SIG-M5 (cell line): Measurements from ENCODE around the gene LILRB1.
"Not testable (repeated sequence)": the region's sequence is repeated elsewhere in the genome, so short reads cannot be mapped to it uniquely, and the experiment has no call there.

ENCODE experiments used
- DNase-seq: peaks from one replicate; lab custom pipeline; 2025; lab: John Stamatoyannopoulos, UW

LILRB1 gene

DNA sequence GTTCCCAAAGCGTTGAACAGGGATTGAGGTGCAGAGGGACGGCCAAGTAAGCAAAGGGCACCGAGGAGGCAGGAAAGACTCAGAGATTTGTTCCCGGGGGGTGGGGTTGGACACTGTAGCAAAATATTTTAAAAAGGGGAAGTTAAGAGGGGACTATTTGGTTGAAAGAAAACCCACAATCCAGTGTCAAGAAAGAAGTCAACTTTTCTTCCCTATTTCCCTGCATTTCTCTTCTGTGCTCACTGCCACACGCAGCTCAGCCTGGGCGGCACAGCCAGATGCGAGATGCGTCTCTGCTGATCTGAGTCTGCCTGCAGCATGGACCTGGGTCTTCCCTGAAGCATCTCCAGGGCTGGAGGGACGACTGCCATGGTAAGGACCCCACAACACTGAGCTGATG is at the start of gene LILRB1:
Gene LILRB1 (plus strand): TSS at position 223 of the 400 bp plus-strand sequence. CDS start 590 bp downstream, outside the sequence.
- not testable (repeated sequence) for DNase-seq

DNA sequence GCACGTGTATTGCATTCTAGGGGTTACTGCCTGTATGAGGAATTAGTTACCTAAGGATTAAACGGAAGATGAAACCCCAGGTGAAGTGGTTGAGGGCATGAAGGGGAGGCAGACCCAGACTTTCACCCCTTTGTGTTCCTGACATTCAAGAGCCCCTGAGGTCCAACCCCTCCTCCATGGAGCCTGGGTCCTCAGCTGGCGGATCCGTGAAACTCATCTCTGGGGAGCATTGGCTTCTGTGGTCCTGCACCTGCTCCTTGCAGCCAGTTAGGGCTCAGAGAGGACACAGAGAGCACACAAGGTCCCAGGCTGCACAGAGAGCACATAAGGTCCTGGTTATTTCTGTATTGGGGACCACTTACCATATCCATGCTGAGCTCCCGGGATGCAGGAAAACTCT is 43.9 kb upstream of the LILRB1 start:
- no peak for DNase-seq

DNA sequence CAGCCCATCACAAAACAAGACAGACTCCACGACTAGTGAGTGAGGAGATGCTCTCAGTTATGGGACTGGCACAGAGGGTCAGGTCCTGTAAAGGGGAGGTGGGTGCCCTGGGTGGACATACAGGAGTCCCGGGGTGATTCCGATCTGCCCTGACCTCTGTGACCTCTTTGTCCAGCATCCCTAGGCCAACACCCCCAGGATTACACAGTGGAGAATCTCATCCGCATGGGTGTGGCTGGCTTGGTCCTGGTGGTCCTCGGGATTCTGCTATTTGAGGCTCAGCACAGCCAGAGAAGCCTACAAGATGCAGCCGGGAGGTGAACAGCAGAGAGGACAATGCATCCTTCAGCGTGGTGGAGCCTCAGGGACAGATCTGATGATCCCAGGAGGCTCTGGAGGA is 43.3 kb upstream of the LILRB1 start:
- DNase-seq = no peak

DNA sequence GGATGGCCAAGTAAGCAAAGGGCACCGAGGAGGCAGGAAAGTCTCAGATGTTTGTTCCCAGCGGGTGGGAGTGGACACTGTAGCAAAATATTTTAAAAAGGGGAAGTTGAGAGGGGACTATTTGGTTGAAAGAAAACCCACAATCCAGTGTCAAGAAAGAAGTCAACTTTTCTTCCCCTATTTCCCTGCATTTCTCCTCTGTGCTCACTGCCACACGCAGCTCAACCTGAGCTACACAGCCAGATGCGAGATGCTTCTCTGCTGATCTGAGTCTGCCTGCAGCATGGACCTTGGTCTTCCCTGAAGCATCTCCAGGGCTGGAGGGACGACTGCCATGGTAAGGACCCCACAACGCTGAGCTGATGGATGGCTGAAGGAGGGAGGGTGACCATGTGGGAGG is 36.8 kb upstream of the LILRB1 start, which contains the start of gene LILRA1:
Gene LILRA1 (plus strand): TSS at position 188 of the 400 bp plus-strand sequence. CDS start 613 bp downstream, outside the sequence.
- not testable (repeated sequence) for DNase-seq

DNA sequence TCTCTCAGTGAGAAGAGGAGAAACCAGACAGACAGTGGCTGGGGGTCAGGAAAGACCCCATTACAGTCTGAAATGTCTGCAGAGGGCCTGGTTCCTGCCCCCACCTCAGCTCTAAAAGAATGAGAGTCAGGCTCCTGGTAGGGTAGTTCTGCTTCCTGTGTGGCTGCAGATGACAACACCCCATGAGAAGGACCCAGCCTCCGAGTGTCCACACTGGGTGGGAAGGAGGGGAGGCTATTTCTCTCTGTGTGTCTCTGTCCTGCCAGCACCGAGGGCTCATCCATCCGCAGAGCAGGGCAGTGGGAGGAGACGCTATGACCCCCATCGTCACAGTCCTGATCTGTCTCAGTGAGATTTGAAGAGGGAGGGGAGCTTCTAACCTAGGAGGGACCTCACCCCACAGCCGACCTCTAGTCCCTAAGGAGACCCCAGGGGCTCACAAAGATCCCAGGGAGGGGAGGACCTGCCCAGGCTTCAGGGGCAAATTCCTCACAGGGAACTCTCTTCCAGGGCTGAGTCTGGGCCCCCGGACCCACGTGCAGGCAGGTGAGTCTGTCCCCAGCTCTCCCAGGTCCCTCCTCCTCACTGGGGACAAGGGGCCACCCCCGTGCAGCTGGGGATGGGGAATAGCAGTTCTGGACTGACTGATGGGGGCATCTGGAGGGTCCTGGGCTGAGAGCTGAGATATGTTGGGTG is 36.2 kb upstream of the LILRB1 start:
- not testable (repeated sequence) for DNase-seq

DNA sequence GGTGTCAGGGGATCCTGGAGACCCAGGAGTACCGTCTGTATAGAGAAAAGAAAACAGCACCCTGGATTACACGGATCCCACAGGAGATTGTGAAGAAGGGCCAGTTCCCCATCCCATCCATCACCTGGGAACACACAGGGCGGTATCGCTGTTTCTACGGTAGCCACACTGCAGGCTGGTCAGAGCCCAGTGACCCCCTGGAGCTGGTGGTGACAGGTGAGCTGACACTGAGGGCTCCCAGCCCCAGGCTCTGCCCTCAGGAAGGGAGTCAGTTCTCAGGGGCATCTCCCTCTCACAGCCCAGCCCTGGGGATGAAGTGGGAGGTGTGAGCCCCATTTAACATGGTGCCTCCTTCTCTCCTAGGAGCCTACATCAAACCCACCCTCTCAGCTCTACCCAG is 35.5 kb upstream of the LILRB1 start:
- no peak for DNase-seq

DNA sequence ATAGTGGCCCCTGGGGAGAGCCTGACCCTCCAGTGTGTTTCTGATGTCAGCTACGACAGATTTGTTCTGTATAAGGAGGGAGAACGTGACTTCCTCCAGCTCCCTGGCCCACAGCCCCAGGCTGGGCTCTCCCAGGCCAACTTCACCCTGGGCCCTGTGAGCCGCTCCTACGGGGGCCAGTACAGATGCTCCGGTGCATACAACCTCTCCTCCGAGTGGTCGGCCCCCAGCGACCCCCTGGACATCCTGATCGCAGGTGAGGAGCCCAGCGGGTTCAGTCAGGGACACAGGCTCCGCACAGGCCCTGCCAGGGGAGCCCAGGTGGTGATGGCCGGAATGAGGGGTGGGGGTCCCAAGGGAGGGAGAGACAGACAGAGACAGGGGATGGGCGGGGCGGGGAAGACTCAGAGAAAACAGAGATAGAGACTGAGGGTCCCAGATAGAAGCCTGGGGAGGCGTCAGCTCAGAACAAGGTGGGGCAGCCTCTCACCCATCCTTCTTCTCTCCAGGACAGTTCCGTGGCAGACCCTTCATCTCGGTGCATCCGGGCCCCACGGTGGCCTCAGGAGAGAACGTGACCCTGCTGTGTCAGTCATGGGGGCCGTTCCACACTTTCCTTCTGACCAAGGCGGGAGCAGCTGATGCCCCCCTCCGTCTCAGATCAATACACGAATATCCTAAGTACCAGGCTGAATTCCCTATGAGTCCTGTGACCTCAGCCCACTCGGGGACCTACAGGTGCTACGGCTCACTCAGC is 34.4 kb upstream of the LILRB1 start:
- not testable (repeated sequence) for DNase-seq

DNA sequence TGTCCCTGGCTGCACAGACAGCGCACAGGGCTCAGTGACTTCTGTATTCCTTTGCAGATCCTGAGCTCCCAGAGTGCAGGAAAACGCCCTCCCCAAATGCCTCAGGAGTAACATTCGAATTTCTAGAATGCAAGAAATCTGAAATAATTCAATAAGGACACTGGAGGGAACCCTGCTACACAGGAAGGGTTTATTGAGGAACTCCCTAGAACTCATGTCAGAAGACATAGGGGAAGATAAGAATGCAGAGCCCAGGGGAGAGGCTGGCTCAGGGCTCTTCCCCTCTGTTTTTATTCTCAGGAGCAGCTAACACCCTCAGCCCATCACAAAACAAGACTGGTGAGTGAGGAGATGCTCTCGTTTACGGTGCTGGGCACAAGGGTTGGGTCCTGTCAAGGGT is 30.1 kb upstream of the LILRB1 start:
- no peak for DNase-seq

DNA sequence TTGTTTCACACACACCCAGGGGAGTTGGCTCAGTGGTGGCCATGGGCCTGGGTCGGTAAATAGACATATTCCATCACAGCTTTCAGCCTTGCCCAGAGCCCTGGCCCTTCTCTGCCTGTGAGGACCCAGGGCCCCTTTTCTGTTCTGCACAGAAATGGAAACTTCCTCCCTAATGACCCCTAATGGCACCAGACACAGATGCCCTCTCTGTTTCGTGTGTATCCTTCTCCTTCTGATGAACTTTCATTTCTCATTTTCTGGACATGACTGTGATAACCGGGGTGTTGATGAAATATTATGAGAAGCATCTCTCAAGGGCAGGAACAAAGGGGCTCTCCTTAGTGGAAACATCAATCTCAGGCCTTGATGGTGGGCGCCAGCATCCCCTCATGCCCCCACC is 24.1 kb upstream of the LILRB1 start:
- DNase-seq = no peak

DNA sequence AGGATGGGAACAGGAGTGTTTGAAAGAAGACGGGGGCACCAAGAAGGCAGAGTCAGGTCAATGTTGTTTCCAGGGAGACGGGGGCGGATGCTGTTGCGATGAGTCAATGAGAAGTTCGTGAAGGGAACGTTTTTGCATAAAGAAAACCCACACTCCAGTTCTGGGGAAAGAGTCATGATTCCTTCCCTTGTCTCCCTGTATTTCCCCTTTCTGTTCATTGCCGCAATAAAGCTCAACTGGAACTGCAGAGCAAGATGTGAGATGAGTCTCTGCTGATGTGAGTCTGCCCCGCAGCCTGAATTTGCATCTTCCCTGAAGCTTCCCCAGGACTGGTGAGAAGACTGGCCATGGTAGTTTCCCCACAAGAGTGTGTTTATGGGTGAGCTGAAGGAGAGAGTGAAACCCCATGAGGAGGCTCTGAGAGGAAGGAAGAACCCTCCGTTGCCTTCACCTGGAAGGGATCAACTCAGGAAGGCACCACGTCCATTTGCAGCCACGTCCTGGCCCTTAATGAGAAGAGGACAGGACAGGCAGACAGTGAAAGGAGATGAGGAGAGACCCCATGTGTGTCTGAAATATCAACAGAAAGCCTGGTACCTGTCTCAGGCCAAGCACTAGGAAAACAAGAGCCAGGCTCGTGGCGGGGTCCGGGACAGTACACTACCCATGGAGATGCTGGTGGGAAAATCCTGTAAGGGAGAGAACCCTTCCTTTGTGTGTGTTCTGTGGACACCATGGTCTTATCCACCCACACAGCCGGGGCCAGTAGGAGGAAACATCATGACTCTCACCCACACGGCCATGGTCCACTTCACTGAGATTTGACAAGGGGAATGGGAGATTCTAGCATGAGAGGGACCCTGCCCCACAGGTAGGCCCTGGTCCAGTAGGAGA is 23.1 kb upstream of the LILRB1 start:
- DNase-seq = no peak

DNA sequence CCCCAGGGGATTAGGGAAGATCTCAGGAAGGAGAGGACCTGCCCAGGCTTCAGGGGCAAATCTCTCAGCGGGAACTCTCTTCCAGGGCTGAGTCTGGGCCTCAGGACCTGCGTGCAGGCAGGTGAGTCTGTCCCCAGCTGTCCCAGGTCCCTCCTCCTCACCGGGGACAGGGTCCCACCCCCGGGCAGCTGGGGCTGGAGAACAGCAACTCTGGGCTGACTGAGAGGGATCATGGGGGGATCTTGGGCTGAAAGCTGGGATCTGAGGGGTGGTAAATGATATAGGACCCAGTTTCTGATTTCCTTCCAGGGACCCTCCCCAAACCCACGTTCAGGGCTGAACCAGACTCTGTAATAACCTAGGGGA is 22.5 kb upstream of the LILRB1 start:
- DNase-seq = no peak

DNA sequence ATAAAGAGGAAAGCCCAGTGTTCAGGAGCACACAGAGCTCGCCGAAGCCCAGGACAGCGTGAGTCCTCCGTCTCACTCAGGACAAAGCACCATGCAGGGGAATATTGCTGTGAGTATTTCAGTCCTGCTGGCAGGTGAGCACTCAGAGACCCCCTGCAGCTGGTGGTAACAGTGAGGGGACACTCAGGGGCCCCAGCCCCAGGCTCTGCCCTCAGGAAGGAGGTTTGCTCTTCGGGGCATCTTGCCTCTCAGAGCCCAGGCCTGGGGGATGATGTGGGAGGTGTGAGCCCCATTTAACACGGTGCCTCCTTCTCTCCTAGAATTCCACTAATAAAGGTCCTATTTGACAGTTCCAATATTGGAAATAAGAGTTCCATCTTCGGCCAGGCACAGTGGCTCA is 22.1 kb upstream of the LILRB1 start:
- DNase-seq = no peak

DNA sequence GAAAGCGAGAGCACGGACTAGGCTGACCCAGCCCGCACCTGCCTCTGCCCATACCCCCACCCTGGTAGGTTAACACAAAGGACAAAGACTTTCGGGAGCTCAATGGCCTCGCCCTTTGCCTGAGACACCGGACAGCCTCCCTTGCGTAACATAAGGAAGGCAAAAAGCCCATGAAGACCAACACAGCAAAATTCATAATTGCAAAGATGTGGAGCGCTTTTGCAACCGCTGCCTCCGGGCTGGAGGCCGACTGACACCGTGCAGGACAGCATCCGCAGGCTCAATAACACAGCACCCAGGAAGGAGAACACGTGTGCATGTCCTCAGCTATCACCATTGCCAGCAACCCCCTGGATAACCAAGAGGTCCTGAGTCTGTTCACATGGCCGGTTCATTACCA is 21.5 kb upstream of the LILRB1 start:
- DNase-seq = no peak

DNA sequence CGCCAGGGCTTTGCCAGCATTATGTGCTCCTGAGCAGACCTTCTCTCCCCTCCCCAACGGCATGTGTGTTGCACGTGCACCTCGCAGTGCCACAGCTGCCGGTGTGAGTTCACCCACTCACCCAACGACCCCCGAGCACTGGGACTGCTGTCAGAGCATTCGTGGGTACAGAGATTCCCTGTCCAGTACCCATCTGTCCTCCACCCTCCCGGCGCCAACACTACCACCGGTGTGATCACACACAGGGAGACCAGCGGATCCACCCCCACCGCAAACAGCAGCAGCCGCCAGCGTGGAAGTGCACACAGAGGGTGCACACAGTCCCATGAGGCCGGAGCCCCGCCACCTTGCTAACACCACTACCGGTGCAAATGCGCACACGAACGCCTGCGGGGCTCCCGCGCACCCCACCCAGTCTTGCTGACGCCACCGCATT is 20.9 kb upstream of the LILRB1 start:
- no peak for DNase-seq

DNA sequence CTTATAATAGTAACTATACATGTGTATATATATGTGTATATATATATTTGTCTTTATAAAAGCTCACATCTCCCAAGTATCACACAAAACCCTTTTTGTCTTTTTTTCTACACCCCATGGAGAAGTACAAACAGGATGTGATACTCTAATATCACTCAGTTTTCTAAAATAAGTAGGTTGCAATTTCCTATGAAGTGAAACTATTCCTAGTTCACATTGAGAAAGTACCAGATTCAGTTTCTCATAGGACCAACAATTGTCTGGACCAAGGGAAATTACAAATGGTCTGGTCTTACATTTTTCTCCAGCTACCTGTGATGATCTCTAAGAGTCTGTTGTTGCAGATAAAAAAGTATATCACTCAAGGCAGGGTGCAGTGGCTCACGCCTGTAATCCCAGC is 17.9 kb upstream of the LILRB1 start:
- no peak for DNase-seq

DNA sequence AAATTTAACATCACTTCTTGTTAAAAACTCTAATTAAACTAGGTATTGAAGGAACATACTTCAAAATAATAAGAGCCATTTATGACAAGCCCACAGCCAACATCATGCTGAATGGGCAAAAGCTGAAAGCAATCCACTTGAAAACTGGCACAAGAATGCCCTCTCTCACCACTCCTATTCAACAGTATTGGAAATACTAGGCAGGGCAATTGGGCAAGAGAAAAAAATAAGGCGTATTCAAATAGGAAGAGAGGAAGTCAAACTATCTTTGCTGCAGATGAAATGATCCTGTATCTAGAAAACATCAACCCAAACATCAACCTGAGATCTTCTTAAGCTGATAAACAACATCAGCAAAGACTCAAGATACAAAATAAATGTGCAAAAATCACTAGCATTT is 15.6 kb upstream of the LILRB1 start:
- DNase-seq = no peak

DNA sequence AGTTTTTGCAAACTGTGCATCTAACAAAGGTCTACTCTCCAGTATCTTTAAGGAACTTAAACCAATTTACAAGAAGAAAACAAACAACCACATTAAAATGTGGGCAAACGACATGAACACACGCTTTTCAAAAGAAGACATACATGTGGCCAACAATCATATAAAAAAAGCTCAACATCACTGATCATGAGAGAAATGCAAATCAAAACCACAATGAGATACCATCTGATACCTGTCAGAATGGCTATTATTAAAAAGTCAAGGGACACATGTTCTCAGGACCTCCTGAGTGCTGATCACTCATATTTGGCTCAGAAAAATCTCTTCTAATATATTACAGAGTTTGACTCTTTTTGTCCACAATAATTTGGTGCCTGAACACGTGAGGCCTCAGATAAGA is 14.2 kb upstream of the LILRB1 start:
- no peak for DNase-seq

DNA sequence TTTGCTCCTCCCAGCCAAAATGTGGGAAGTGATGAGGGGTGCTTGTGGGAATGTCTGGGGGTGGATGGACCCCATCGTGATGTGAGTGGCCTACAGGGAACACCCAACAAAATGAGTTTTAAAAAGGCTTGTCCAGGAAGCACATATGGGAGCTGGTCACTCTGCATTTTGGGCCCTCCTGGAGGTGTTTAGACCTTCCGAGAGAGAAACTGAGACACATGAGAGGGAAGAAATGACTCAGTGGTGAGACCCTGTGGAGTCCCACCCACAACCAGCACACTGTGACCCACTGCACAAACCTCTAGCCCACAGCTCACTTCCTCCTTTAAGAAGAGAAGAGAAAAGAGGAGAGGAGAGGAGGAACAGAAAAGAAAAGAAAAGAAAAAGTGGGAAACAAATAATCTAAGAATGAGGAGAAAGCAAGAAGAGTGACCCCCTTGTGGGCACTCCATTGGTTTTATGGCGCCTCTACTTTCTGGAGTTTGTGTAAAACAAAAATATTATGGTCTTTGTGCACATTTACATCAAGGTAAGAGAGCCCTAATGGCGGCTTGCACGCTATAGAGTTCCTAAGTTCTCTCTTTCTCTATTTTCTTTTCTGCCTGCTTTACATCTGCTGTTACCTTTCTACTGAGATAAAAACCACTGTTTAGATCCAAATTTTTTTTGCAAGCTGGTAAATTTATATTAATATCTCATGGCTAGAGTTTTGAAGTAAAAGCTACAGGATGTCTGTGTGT is 13.3 kb upstream of the LILRB1 start:
- DNase-seq = no peak

DNA sequence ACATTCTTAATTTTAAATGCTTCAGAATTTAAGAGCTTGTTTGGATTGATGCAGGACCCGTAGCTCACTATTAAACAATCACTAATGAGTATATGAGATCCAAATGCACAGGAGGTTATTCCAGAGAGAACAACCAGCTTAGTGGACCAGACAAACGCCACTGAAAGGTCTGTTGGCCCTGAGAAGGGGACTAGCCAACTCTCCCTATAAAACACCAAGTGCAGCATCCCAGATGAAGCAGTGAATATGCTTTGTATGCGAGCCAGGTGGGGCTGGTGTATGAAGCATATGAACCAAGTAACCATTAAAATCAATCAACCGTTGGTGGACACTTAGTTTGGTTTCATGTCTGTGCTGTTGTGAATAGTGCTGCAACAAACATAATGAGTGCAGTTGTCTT is 9.8 kb upstream of the LILRB1 start:
- DNase-seq = no peak

DNA sequence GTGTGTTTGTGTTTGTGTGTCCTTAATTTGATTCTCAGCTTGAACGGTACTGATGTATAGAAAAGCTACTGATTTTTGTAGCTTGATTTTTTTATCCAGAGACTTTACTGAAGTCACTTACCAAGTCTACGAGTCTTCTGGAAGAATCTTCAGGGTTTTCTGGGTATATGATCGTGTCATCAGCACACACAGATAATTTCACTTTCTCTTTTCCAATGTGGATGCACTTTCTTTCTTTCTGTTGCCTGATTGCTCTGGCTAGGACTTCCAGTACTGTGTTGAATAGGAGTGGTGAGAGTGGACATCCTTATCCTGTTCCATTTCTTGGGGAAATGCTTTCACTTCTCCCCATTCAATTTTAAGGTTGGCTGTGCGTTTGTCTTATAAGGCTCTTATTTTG is 7.9 kb upstream of the LILRB1 start:
- no peak for DNase-seq

DNA sequence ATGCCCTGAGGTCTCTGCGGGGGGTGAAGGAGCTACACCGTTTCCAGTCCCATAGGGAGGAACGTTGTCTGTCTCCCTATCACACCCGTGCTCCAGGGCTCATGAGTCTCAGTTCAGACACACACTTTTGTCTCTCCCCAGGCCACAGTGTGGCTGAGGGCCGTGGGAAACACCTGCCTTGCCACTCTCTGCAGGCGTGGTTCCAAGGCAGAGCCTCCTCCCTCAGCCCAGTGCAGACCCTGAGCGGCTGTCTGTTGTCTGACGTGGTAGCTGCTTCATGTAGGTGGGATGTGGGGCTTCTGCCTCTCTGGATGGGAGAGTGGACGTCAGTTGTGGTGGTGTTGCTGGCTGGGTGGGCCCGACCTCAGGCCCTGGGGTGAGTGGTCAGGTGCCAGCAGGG is 6.0 kb upstream of the LILRB1 start:
- DNase-seq = not testable (repeated sequence)
